ENCODE measurements around the gene PLXNC1.

Gene PLXNC1

GRCh38 chr12:94219622-94220302, 71.4 kb downstream of the PLXNC1 start:
- Histone ChIP-seq H2AFZ (ENCODE audit: low read length) (no peak overlapping the region), H3K9ac (ENCODE audit: low read depth, low read length, poor library complexity, severe bottlenecking) (no peak overlapping the region), H3K79me2 (ENCODE audit: insufficient read depth, low read length) (no peaks in the 10 kb centered on the region), H3K4me1 (ENCODE audit: insufficient read depth, low read length, poor library complexity, severe bottlenecking) (peaks cover 6% of the 10 kb centered on the region), H4K20me1 (ENCODE audit: insufficient read depth, low read length, poor library complexity, severe bottlenecking) (no peaks in the 10 kb centered on the region), H3K9me3 (ENCODE audit: insufficient read depth, low read depth, low read length) (no peaks in the 10 kb centered on the region), H3K27me3 (ENCODE audit: insufficient read depth, low read length, poor library complexity, severe bottlenecking) (no peaks in the 10 kb centered on the region), H3K9me2 (replicated peaks; ENCODE audit: low read depth, low read length) (no peaks in the 10 kb centered on the region), H3F3A (ENCODE audit: low read depth) (no peaks in the 10 kb centered on the region), H3K4me3 (ENCODE audit: low read length, poor library complexity, severe bottlenecking) (no peak overlapping the region), H3K4me2 (ENCODE audit: low read depth, low read length, poor library complexity, severe bottlenecking) (no peak overlapping the region), H3K36me3 (ENCODE audit: insufficient read depth, low read length) (peaks cover 7% of the 10 kb centered on the region; the same call in 1 of the 2 replicates)
- TF ChIP-seq CTCF (conservative IDR thresholded peaks at IDR 0.05; ENCODE audit: low read length) (no peak), EZH2phosphoT487 (IDR thresholded peaks at IDR 0.05; ENCODE audit: borderline replicate concordance) (no peak)

DNA sequence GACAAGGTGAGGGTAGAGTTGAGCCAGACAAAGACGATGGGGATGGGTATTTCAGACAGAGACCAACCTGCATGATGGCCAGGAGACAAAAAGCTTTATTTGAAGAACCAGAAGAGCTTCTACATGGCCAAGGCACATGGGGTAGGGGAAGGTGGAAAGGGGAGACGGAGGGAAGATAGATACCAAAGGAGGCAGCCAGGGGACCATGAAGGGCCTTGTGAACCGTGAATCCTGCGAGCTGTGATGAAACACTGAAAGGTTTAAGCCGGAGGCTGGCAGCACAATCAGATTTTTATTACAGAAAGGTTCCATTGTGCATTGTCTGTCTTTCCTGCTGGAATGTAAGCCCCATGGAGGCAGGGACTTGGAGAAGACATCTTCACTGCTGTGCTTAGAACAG, 72.4 kb downstream of the PLXNC1 start:
- H3K9me3 ChIP-seq (ENCODE audit: insufficient read depth, low read depth, low read length): no peaks in the 10 kb centered on the region
- H2AFZ ChIP-seq (ENCODE audit: low read length): no peak overlapping the region
- no peaks in the 10 kb centered on the region for H3K79me2 ChIP-seq (ENCODE audit: insufficient read depth, low read length)
- H4K20me1 ChIP-seq (ENCODE audit: insufficient read depth, low read length, poor library complexity, severe bottlenecking): no peaks in the 10 kb centered on the region
- no peaks in the 10 kb centered on the region for H3K27me3 ChIP-seq (ENCODE audit: insufficient read depth, low read length, poor library complexity, severe bottlenecking)
- peaks cover 11% of the 10 kb centered on the region; the same call in 1 of the 2 replicates for H3K36me3 ChIP-seq (ENCODE audit: insufficient read depth, low read length)
- H3K9ac ChIP-seq (ENCODE audit: low read depth, low read length, poor library complexity, severe bottlenecking): no peak overlapping the region
- H3K4me1 ChIP-seq (ENCODE audit: insufficient read depth, low read length, poor library complexity, severe bottlenecking): peaks cover 6% of the 10 kb centered on the region
- no peak overlapping the region for H3K4me3 ChIP-seq (ENCODE audit: low read length, poor library complexity, severe bottlenecking)
- no peaks in the 10 kb centered on the region for H3F3A ChIP-seq (ENCODE audit: low read depth)
- H3K9me2 ChIP-seq (replicated peaks; ENCODE audit: low read depth, low read length): no peaks in the 10 kb centered on the region
- TF ChIP-seq EZH2phosphoT487 (IDR thresholded peaks at IDR 0.05; ENCODE audit: borderline replicate concordance): no peak
- no peak for TF ChIP-seq CTCF (conservative IDR thresholded peaks at IDR 0.05; ENCODE audit: low read length)
- H3K4me2 ChIP-seq (ENCODE audit: low read depth, low read length, poor library complexity, severe bottlenecking): no peak overlapping the region

DNA sequence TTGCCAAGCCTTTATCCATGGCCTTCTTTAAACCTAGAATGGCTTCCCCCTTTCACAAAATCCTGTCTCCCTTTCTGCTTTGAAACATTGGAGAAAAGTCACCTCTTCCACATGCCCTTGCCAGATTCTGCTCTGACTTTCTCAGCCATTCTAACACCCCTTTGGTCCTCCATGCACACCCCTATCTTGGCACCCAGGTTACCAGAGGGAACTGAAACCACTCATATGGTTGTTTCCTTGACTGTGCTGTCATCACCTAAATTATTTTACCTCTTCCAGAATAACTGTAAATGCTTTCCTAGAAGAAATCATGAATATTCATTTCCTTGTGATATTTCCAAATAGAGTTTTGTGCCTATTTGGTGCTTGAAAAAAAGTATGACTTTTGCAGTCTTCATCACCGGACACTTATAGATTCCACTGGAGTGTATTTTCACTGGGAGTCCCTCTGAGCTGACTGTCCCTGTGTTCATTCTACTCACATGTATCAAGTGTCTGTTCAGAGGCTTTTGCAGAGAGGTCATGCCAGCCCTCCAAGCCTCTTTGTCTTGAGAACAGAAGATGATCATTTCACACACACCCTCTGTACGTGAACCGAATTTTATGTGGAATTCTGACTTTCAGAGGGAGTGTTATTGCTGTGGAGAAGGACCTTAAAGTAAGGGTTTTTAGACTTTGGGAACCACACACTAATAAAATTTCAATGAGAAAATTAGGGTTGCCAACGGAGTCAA, 74.1 kb downstream of the PLXNC1 start:
- peaks cover 6% of the 10 kb centered on the region for H3K4me1 ChIP-seq (ENCODE audit: insufficient read depth, low read length, poor library complexity, severe bottlenecking)
- peaks cover 14% of the 10 kb centered on the region; the same call in 1 of the 2 replicates for H3K36me3 ChIP-seq (ENCODE audit: insufficient read depth, low read length)
- H2AFZ ChIP-seq (ENCODE audit: low read length): no peak overlapping the region
- no peaks in the 10 kb centered on the region for H3K9me2 ChIP-seq (replicated peaks; ENCODE audit: low read depth, low read length)
- H3K79me2 ChIP-seq (ENCODE audit: insufficient read depth, low read length): no peaks in the 10 kb centered on the region
- H3K9me3 ChIP-seq (ENCODE audit: insufficient read depth, low read depth, low read length): no peaks in the 10 kb centered on the region
- H4K20me1 ChIP-seq (ENCODE audit: insufficient read depth, low read length, poor library complexity, severe bottlenecking): no peaks in the 10 kb centered on the region
- TF ChIP-seq EZH2phosphoT487 (IDR thresholded peaks at IDR 0.05; ENCODE audit: borderline replicate concordance) (no peak), CTCF (conservative IDR thresholded peaks at IDR 0.05; ENCODE audit: low read length) (no peak)
- no peaks in the 10 kb centered on the region for H3K27me3 ChIP-seq (ENCODE audit: insufficient read depth, low read length, poor library complexity, severe bottlenecking)
- H3K9ac ChIP-seq (ENCODE audit: low read depth, low read length, poor library complexity, severe bottlenecking): no peak overlapping the region
- H3K4me2 ChIP-seq (ENCODE audit: low read depth, low read length, poor library complexity, severe bottlenecking): no peak overlapping the region
- H3F3A ChIP-seq (ENCODE audit: low read depth): no peaks in the 10 kb centered on the region
- no peak overlapping the region for H3K4me3 ChIP-seq (ENCODE audit: low read length, poor library complexity, severe bottlenecking)

Data from Loucy (cell line).